Upper lobe of left lung (tissue), 4 donors: ENCODE data around the gene PHKB.

ENCODE experiments used
- EP300 ChIP-seq, 4 donors: sonication (generic); formaldehyde crosslinking; IDR thresholded peaks; one replicate each; pipeline ENCODE4 v1.5.1; 2017; ENCODE audit warnings: antibody characterized with exemption in 4 of 4, control low read depth in 2 of 4
- POLR2A ChIP-seq, 4 donors: fragments of 450-650 bp; IDR thresholded peaks; one replicate each; pipeline ENCODE4 v1.5.1; 2016 to 2017; ENCODE audit warnings: antibody characterized with exemption in 4 of 4, mild to moderate bottlenecking in 2 of 4
- POLR2AphosphoS5 ChIP-seq, 2 donors: sonication (generic); formaldehyde crosslinking; IDR thresholded peaks; one replicate each; pipeline ENCODE4 v1.5.1; 2017; ENCODE audit warnings: antibody characterized with exemption in 2 of 2
- TF ChIP-seq, protein P1 (sequence below), 6 experiments: fragments of 450-650 bp in 4 of 6; fragments of 200-600 bp in 2 of 6; sonication (generic) in 2 of 6; IDR thresholded peaks; one replicate each; pipeline ENCODE4 v1.5.1; 2016 to 2019; ENCODE audit warnings: antibody characterized with exemption in 6 of 6

- no peak for TF ChIP-seq POLR2A (IDR thresholded peaks at IDR 0.05)
- TF ChIP-seq, protein P1, sequence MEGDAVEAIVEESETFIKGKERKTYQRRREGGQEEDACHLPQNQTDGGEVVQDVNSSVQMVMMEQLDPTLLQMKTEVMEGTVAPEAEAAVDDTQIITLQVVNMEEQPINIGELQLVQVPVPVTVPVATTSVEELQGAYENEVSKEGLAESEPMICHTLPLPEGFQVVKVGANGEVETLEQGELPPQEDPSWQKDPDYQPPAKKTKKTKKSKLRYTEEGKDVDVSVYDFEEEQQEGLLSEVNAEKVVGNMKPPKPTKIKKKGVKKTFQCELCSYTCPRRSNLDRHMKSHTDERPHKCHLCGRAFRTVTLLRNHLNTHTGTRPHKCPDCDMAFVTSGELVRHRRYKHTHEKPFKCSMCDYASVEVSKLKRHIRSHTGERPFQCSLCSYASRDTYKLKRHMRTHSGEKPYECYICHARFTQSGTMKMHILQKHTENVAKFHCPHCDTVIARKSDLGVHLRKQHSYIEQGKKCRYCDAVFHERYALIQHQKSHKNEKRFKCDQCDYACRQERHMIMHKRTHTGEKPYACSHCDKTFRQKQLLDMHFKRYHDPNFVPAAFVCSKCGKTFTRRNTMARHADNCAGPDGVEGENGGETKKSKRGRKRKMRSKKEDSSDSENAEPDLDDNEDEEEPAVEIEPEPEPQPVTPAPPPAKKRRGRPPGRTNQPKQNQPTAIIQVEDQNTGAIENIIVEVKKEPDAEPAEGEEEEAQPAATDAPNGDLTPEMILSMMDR (IDR thresholded peaks at IDR 0.05): no peak
- no peak for TF ChIP-seq POLR2AphosphoS5 (IDR thresholded peaks at IDR 0.05)
- TF ChIP-seq EP300 (IDR thresholded peaks at IDR 0.05): no peak
These were observed 183.0 kb downstream of the PHKB start for GRCh38 chr16:47644166-47644565.
